Activated CD4-positive, CD25-positive, alpha-beta regulatory T cell treated with anti-CD3 and anti-CD28 coated beads, Interleukin-2, amount 50 U/mL, for 72 hours (primary cell): ENCODE measurements around the gene GMNN.
"Not testable (repeated sequence)": the region's sequence is repeated elsewhere in the genome, so short reads cannot be mapped to it uniquely, and the experiment has no call there.

ENCODE experiments used
- DNase-seq: peaks from one replicate; pipeline ENCODE4 v3.0.0; 2021

Gene GMNN

DNA sequence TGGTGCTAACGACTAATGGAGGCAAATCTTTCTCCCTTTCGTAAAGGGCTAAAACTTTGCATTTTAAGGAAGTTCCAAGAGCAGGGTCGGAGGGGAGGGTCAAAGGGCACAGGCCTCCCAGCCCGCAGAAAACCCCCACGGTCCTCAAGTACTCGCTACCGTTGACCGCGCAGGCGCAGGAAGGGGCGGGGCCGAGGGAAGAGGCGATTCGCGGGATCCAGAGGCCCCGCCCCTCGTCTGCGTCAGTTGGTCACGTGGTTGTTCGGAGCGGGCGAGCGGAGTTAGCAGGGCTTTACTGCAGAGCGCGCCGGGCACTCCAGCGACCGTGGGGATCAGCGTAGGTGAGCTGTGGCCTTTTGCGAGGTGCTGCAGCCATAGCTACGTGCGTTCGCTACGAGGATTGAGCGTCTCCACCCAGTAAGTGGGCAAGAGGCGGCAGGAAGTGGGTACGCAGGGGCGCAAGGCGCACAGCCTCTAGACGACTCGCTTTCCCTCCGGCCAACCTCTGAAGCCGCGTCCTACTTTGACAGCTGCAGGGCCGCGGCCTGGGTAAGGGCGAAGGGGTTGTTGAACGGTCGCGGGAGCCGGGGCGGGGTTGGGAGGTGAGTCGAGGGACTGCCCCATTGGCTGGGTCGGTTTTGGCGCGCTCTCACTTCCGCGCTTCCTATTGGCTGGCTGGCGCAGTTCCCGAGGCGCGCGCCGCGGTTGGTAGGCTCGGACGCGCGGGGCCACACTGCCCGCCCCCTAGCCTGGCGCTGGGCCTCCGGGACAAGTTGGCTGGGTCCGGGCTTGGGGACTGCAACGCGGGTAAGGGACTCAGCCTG, at the start of gene GMNN:
TSS of gene GMNN (plus strand) at position 242 of the 824 bp plus-strand sequence. CDS start 2,310 bp downstream, outside the sequence.
- peak; percentile 99 for DNase-seq

DNA sequence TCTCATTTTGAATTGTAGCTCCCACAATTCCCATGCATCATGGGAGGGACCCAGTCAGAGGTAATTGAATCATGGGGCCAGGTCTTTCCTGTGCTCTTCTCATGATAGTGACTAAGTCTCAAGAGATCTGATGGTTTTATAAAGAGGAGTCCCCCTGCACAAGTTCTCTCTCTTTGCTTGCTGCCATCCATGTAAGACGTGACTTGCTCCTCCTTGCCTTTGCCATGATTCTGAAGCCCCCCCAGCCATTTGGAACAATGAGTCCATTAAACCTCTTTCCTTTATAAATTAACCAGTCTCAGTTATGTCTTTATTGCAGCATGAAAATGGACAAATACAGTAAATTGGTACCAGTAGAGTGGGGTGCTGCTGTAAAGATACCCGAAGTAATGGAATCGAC, 44.1 kb upstream of the GMNN start:
- not testable (repeated sequence) for DNase-seq

DNA sequence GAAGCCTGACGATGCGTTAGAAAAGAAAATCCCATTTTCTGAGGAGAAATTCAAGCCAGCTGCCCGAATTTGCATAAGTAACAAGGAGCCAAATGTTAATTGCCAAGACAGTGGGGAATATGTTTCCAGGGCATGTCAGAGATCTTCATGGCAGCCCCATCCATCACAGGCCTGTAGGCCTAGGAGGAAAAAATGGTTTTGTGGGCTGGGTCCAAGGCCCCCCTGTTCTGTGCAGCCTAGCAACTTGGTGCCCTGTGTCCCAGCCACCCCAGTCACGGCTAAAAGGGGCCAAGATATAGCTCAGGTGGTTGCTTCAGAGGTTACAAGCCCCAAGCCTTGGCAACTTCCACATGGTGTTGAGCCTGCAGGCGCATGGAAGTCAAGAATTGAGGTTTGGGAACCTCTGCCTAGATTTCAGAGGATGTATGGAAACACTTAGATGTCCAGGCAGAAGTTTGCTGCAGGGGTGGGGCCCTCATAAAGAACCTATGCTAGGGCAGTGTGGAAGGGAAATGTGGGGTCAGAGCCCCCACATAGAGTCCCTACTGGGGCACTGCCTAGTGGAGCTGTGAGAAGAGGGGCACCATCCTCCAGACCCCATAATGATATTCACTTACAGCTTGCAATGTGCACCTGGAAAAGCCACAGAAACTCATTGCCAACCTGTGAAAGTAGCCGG, 43.1 kb upstream of the GMNN start:
- not testable (repeated sequence) for DNase-seq

GRCh38 chr6:24734166-24734565, 40.6 kb upstream of the GMNN start:
- DNase-seq = no peak

DNA sequence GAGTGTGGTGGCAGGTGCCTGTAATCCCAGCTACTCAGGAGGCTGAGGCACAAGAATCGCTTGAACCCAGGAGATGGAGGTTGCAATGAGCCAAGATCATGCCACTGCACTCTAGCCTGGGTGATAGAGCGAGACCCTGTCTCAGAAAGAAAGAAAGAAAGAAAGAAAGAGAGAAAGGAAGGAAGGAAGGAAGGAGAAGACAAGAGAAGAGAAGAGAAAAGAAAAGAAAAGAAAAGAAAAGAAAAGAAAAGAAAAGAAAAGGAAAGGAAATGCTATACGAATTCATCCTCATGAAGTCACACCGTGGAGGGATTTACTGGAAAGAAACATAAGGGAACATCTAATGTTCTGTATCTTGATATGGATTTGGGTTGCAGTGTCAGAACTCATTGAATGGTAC, 40.0 kb upstream of the GMNN start:
- not testable (repeated sequence) for DNase-seq

GRCh38 chr6:24738741-24739140, 36.0 kb upstream of the GMNN start:
- no peak for DNase-seq

DNA sequence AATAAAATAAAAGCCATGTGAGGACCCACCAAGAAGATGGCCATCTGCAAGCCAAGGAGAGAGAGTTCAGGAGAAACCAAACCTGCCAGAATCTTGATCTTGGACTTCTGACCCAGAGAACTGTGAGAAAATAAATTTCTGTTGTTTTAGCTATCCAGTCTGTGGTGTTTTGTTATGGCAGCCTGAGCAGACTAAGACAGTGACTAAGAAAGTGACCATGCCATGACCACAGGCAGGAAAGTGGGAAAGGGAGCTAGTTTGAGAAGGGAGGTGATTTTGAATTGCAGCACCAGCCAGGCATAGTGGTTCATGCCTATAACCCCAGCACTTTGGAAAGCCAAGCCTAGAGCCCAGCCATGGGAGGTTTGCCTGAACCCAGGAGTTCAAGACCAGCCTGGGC, 33.9 kb upstream of the GMNN start:
- no peak for DNase-seq

DNA sequence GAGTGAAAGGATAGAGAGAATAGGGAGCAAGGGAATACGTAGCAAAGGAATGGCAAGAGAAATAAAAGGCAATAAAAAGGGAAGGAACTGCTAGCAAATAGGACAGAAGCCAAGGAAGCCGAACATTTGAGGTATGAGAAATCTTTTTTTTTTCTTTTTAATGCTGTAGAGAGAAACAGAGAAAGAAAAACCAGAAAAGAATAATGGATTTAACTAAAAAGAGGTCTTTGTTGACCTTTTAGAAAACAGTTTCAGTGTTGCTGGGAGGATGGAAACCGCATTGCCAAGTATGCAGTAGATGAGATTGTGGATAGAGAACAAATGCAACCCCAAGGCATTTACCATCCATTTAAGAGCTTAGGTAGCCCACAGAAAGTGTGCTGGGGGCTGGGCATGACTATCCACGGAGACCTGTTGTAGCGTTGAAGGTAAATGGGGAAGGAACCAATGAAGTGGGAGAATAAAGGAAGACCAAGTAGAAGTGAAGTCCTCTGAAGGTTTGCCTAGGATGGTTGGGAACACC, 32.5 kb upstream of the GMNN start:
- no peak for DNase-seq

DNA sequence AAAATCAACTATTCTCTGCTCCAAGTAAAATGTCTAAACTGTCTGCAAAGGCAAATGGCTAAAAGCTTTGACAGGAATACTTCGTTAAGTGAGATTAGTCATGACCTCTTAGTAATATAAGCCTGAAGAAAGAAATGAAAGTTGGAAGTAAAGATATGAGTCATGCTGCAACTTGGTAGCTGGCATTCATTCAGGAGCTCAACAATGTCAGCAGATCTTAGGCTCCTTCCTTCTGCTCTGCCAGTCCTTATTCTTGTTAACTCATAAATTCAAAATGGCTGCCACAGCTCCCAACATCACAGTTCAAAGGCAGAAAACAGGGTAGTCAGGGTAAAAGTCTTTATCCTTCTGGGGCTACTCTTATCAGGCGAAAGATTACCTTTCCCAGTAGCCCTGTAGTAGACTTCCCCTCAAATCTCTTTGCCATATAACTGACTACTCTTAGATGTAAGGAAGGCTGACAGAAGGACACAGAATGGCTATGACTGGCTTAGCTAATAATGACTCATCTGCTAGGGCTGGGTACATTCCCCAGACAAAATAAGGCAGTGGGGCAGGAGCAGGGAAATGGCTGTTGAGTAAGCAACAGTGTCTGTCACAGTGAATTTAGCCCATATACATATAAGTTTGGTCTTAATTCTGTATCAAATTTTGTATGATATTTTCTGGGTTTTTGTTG, 31.3 kb upstream of the GMNN start:
- DNase-seq = no peak

- DNase-seq = no peak
Measured at GRCh38 chr6:24743944-24744335, 30.8 kb upstream of the GMNN start.

DNA sequence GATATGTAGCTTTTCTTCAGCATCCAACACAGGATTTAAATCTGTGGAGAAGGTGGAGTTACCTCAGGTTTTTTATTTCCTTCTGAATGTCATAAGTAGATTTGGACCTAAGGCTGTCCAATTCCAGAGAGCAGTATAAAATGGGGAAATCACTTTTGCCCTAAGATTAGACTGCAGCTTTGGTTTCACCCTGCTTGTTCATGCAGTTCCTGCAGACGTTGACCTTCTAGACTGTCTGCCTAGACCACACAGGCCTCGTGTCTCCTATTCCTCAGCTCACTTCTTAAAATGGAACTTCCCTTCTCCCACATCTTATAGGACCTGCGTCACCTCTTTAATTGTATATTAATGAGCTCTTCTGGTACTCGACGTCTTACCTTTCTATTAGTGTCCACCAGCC, 29.8 kb upstream of the GMNN start:
- DNase-seq = no peak

GRCh38 chr6:24749297-24749696, 25.4 kb upstream of the GMNN start:
- no peak for DNase-seq

- DNase-seq = not testable (repeated sequence)
Measured at GRCh38 chr6:24750878-24751277, 23.9 kb upstream of the GMNN start.

DNA sequence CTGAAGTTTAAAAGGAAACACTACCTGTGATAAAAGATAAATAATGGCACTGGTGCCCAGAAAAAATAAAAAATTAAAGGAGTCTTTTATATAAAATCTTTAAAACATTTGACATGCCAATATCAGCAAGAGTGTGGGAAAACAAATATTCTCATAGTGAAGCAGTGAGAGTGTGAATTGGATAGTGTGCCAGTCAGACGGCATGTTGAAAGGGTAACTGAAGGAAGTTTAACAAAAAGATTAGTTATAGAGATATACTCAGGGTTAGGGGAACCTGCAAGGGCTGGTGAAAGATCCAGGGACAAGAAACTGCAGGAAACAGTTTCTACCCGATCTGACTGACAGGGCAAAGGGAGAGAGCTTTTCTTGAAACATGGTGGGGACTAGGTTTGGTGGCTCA, 22.2 kb upstream of the GMNN start:
- DNase-seq = no peak

- no peak for DNase-seq
Measured at GRCh38 chr6:24752917-24753492, 21.7 kb upstream of the GMNN start.

DNA sequence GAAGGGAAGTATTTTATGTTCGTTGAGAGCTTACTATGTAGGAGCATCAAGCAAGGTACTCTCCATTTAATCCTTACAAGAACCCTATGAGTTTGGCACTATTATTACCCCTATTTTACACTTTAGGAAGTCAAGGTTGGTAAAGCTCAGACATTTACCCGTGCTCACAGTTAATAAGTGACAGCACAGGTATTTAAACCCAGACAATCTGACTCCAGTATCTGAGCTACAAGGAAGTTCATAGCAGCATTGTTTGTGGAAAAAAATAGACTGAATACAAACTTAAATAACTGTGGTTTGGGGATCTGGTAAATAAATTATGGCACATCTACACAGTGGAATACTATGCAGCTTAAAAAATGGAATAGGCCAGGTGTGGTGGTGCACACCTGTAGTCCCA, 21.2 kb upstream of the GMNN start:
- no peak for DNase-seq

DNA sequence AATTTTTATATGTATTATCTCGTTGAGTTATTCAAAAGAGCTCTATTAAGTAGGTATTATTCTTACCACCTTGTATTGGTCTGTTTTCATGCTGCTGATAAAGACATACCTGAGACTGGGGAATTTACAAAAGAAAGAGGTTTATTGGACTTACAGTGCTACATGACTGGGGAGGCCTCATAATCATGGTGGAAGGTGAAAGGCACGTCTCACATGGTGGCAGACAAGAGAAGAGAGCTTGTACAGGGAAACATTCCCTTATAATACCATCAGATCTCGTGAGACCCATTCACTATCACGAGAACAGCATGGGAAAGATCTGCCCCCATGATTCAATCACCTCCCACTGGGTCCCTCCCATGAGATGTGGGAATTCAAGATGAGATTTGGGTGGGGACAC, 20.4 kb upstream of the GMNN start:
- not testable (repeated sequence) for DNase-seq

DNA sequence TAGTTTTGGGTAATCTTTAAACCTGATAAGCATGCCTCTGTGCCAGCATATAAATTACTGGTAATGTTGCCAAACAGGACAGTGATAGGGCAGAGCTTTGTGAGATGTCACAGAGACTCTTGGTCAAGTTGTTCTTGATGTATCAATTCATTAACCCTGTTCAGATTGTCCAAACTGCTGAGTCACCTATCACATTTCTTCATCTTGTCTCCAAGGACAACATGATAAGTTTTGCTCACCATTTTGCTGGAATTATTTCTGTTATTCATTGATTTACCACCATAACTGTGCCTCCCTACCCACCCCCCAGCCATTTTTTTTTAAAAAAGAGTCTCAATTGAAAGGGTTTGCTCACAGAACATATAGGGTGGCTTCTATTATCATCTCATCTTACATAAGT, 19.5 kb upstream of the GMNN start:
- DNase-seq = no peak

DNA sequence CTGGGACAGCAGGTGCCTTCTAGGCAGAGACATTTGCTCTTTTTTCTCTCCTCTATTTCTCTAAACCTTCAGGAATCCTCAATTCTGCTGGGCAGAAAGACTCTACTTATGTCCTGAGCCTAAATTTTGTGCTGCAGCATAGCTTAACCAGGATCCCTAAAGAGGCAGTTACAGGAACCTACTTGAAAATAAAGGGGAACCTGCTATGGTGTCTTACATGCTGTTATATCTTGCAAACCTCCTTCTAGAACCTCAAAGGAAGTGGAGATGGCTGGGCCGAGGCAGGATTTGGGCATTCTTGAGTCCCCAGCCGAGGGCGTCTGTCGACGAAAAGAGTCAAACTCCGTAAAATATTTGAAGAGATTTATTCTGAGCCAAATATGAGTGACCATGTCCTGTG, 17.1 kb upstream of the GMNN start:
- DNase-seq = no peak

DNA sequence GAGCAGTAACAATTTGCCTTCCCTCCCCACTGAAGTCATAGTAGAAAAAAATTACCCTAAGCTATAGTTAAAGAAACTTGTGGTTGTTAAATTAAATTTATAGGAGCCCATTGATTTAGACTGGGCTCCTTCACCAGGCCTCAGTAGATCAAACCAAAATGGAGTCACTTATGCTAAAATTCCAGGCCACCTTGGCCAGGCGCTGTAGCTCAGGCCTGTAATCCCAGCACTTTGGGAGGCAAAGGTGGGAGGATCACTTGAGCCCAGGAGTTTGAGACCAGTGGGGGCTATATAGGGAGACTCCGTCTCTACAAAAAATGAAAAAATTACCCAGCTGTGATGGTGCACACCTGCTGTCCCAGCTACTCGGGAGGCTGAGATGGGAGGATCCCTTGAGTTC, 15.0 kb upstream of the GMNN start:
- no peak for DNase-seq

DNA sequence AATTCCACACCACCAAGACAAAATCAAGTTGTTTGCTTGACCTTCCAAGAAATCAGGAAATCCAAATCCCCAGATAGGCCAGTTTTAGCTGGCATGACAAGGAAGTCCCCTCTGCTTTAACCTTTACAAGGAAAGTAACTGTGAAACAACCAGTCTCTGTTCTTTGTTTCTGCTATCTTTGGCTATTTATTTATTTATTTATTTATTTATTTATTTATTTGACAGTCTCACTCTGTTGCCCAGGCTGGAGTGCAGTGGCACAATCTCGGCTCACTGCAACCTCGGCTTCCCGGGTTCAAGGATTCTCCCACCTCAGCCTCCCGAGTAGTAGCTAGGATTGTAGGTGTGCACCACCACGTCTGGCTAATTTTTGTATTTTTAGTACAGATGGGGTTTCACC, 14.5 kb upstream of the GMNN start:
- DNase-seq = no peak

- DNase-seq = no peak
Measured at GRCh38 chr6:24761193-24761835, 13.4 kb upstream of the GMNN start.

- DNase-seq = no peak
Measured at GRCh38 chr6:24761851-24762250, 12.9 kb upstream of the GMNN start.
